ENCODE results near the gene NPFFR1. TPM values are rescaled to one million over a fixed set of nuclear protein-coding genes. Genes with fewer than 3 reads are reported as not detected.

The NPFFR1 gene, protein sequence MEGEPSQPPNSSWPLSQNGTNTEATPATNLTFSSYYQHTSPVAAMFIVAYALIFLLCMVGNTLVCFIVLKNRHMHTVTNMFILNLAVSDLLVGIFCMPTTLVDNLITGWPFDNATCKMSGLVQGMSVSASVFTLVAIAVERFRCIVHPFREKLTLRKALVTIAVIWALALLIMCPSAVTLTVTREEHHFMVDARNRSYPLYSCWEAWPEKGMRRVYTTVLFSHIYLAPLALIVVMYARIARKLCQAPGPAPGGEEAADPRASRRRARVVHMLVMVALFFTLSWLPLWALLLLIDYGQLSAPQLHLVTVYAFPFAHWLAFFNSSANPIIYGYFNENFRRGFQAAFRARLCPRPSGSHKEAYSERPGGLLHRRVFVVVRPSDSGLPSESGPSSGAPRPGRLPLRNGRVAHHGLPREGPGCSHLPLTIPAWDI
- under 1 TPM in 1 of 2 donors, not detected in 1; 0.02 TPM for total RNA-seq
- polyA plus RNA-seq (2013, experiment 1 of 2) = 0.04 TPM
- polyA plus RNA-seq (2013, experiment 2 of 2) = 0.04 TPM
- long read RNA-seq, experiment 1 = 0 reads
- long read RNA-seq, experiment 2 = 0 reads
- long read RNA-seq, experiment 3 = 0 reads
- long read RNA-seq, experiment 4 = 0 reads

DNA sequence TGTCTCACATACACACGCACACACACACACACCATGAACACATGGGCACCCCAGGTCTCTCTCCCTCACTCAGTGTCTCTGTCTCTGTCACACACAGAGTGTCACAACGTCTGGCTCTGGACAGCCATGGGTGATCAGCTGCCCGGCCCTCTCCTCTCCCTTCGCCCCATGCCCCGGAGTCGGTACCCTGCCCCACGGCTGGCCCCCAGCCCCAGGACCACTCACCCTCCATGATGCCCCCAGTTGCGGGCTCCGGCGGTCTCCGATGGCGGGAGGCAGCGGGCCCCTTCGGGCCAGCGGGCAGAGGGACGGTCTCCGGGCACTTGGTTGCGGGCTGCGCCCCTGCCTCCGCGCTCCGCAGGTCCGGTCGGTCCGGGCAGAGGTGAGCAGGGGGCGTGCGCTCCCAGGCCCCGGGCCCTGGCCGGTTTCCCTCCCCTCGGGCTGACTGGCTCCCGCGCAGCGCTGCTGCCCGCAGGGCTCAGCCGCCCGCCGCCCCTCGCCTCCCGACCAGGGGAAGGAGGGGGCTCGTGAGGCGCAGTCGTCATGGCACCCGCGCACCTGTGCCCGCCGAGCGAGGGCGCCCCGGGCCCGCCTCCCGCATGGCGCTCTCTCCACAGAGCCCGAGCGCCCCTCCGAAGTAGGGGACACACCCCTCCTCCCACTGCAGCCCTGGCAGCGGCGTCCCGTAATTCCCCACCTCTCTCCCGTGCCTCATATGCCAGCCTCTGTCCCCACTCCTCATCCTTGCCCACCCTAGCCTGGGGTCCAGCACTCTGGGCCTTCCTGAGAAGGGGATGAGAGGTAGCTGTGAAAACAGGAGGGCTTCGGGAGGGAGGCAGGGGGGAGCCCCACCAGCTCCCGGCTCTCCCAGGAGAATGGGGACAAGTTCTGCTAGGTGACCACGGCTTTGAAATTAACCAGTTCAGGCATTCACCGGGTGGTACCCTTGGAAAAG, at the start of gene NPFFR1:
TSS of gene NPFFR1 (minus strand) at position 560 of the 955 bp plus-strand sequence. CDS start at position 232, 328 bp downstream.
- no peaks in the 10 kb centered on the region for H3K4me1 Mint-ChIP-seq
- H3K9me3 Mint-ChIP-seq = peaks cover 5% of the 10 kb centered on the region
- H3K27ac Mint-ChIP-seq = no peak within 1 kb of the TSS
- TF ChIP-seq, protein P1, sequence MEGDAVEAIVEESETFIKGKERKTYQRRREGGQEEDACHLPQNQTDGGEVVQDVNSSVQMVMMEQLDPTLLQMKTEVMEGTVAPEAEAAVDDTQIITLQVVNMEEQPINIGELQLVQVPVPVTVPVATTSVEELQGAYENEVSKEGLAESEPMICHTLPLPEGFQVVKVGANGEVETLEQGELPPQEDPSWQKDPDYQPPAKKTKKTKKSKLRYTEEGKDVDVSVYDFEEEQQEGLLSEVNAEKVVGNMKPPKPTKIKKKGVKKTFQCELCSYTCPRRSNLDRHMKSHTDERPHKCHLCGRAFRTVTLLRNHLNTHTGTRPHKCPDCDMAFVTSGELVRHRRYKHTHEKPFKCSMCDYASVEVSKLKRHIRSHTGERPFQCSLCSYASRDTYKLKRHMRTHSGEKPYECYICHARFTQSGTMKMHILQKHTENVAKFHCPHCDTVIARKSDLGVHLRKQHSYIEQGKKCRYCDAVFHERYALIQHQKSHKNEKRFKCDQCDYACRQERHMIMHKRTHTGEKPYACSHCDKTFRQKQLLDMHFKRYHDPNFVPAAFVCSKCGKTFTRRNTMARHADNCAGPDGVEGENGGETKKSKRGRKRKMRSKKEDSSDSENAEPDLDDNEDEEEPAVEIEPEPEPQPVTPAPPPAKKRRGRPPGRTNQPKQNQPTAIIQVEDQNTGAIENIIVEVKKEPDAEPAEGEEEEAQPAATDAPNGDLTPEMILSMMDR (conservative IDR thresholded peaks at IDR 0.05) = no peak
- peaks cover 65% of the 10 kb centered on the region for H3K27me3 ChIP-seq (ENCODE audit: control insufficient read depth, insufficient read depth, low read length, poor library complexity, severe bottlenecking)
- H3K36me3 ChIP-seq (ENCODE audit: control insufficient read depth, insufficient read depth, low read length) = no peaks in the 10 kb centered on the region
- H3K36me3 Mint-ChIP-seq (ENCODE audit: low read depth) = no peaks in the 10 kb centered on the region
- H3K4me1 ChIP-seq (ENCODE audit: control insufficient read depth, insufficient read depth, low read length) = no peaks in the 10 kb centered on the region
- DNase-seq = peak; percentile 81
- H3K4me3 ChIP-seq (ENCODE audit: low read length) = no peak within 1 kb of the TSS
- H3K9me3 ChIP-seq (ENCODE audit: control insufficient read depth, low read length) = peaks cover 7% of the 10 kb centered on the region
- H3K27me3 Mint-ChIP-seq (ENCODE audit: insufficient read depth) = peaks cover 63% of the 10 kb centered on the region
- 16 to 27% methylated on average over 16 to 63 of the region's 63 CpGs for WGBS, 2 experiments (ENCODE audit: insufficient coverage in 1 of 2, insufficient read length in 1 of 2)
- peak within 1 kb of the TSS; percentile 38 for H3K4me3 Mint-ChIP-seq
- H3K27ac ChIP-seq (ENCODE audit: low read depth, low read length) = no peak within 1 kb of the TSS
- H3K9ac ChIP-seq (ENCODE audit: extremely low read depth, low read length, poor library complexity, severe bottlenecking) = no peak within 1 kb of the TSS

DNA sequence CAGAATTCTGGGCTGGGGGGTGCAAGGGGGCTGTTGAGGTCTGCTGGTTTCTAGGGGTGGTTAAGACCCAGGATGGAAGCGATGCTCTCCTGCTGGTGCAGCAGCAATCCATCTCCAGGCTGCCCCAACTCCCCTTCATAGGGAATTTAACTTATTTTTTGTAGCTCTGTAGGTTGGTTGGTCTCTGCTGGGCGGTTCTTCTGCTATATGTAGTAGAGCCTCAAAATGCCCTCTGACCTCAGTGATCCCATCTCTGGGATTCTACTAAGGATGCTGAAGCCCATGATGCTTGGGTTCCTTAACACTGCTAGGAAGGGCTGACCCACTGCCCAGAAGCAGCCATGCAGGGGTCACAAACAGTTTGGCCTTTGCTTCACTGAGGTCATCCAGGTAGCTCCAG, 49.5 kb upstream of the NPFFR1 start:
- Mint-ChIP-seq H3K27ac (no peak overlapping the region), H3K9me3 (peaks cover 5% of the 10 kb centered on the region), H3K4me3 (no peak overlapping the region), H3K4me1 (peaks cover 10% of the 10 kb centered on the region), H3K36me3 (ENCODE audit: low read depth) (peaks cover 2% of the 10 kb centered on the region), H3K27me3 (ENCODE audit: insufficient read depth) (no peaks in the 10 kb centered on the region)
- H3K9ac ChIP-seq (ENCODE audit: extremely low read depth, low read length, poor library complexity, severe bottlenecking) = no peak overlapping the region
- no peak overlapping the region for H3K27ac ChIP-seq (ENCODE audit: low read depth, low read length)
- DNase-seq = no peak
- H3K4me1 ChIP-seq (ENCODE audit: control insufficient read depth, insufficient read depth, low read length) = no peaks in the 10 kb centered on the region
- TF ChIP-seq, protein P1 (conservative IDR thresholded peaks at IDR 0.05) = no peak
- H3K36me3 ChIP-seq (ENCODE audit: control insufficient read depth, insufficient read depth, low read length) = no peaks in the 10 kb centered on the region
- H3K27me3 ChIP-seq (ENCODE audit: control insufficient read depth, insufficient read depth, low read length, poor library complexity, severe bottlenecking) = no peaks in the 10 kb centered on the region
- WGBS, 2 experiments (ENCODE audit: insufficient coverage in 1 of 2, insufficient read length in 1 of 2) = 98 to 100% methylated on average over 1 to 2 of the region's 2 CpGs
- H3K4me3 ChIP-seq (ENCODE audit: low read length) = no peak overlapping the region
- peaks cover 16% of the 10 kb centered on the region for H3K9me3 ChIP-seq (ENCODE audit: control insufficient read depth, low read length)
